ENCODE data around the gene KMT2A. TPM values are rescaled to one million over a fixed set of nuclear protein-coding genes. Genes with fewer than 3 reads are reported as not detected.
A peak's percentile ranks its signal among the peaks of the same experiment; 100 is the strongest.

The KMT2A gene
- total RNA-seq, 1 experiment from 2014 or later = 62.0 TPM

- peak overlapping the region; percentile 9; the same call in 1 of the 2 replicates for H3K14ac ChIP-seq (ENCODE audit: insufficient read depth, low read length)
- H3K4me1 Mint-ChIP-seq = peaks cover 36 to 38% of the 10 kb centered on the region in 2 experiments
- no peak overlapping the region for H2BK120ac ChIP-seq (ENCODE audit: low read depth, low read length, poor library complexity, severe bottlenecking)
- H3K23ac ChIP-seq (ENCODE audit: insufficient read length, low read depth, low read length) = no peak overlapping the region
- peaks cover 20% of the 10 kb centered on the region for H3K27me3 Mint-ChIP-seq (ENCODE audit: low read depth)
- no peak overlapping the region for H3K18ac ChIP-seq (ENCODE audit: insufficient read length, low read depth, low read length)
- no peaks in the 10 kb centered on the region for H3K9me3 ChIP-seq (ENCODE audit: control insufficient read depth, low read depth, low read length)
- H4K5ac ChIP-seq (ENCODE audit: insufficient read length, low read depth, low read length) = no peak overlapping the region
- H3K23me2 ChIP-seq (ENCODE audit: insufficient read length, low read depth, low read length, poor library complexity, severe bottlenecking) = peaks cover 34% of the 10 kb centered on the region
- peak; percentile 93 for DNase-seq
- H3K4ac ChIP-seq (ENCODE audit: low read depth, low read length) = no peak overlapping the region
- WGBS (ENCODE audit: extremely low coverage, insufficient read length, low lambda C conversion rate) = no CpG with 5 or more reads among the region's 34 CpGs
- no peak overlapping the region for H4K8ac ChIP-seq (replicated peaks; ENCODE audit: insufficient read length, low read depth, low read length)
- H2BK15ac ChIP-seq (ENCODE audit: low read depth, low read length) = no peak overlapping the region
- H3K9me3 Mint-ChIP-seq = no peaks in the 10 kb centered on the region
- H3K27ac ChIP-seq (ENCODE audit: insufficient read length, low read depth, low read length) = peak overlapping the region; percentile 38
- H3K79me1 ChIP-seq (ENCODE audit: insufficient read depth, low read depth, low read length, poor library complexity, severe bottlenecking) = no peaks in the 10 kb centered on the region
- H3K9ac ChIP-seq (ENCODE audit: extremely low read depth, insufficient read length, low read length) = peak overlapping the region; percentile 51
- peak overlapping the region; percentile 99 for H3K4me2 ChIP-seq (ENCODE audit: insufficient read depth, insufficient read length, low read length)
- peak overlapping the region; percentile 82 to 94 for H3K4me3 Mint-ChIP-seq
- no peak overlapping the region for H2BK20ac ChIP-seq (ENCODE audit: low read depth, low read length, poor library complexity, severe bottlenecking)
- no peak overlapping the region for H2AK5ac ChIP-seq (ENCODE audit: insufficient read length, low read length)
- H3K4me1 ChIP-seq (ENCODE audit: insufficient read depth, low read length) = no peaks in the 10 kb centered on the region; the same call in 1 of the 2 replicates
- no peak overlapping the region for H2AFZ ChIP-seq (ENCODE audit: low read length)
- H2BK12ac ChIP-seq (ENCODE audit: insufficient read length, low read depth, low read length) = no peak overlapping the region
- H3K36me3 Mint-ChIP-seq (ENCODE audit: insufficient read depth in 1 of 3, low read depth in 3 of 3) = peaks cover 3 to 16% (median 5%) of the 10 kb centered on the region in 3 experiments; a peak in 5 of 7 replicates
- no peak overlapping the region for H3K56ac ChIP-seq (ENCODE audit: insufficient read length, low read depth, low read length)
- peak overlapping the region; percentile 97 to 99 (median 98) for H3K27ac Mint-ChIP-seq
- TF ChIP-seq CTCF (conservative IDR thresholded peaks at IDR 0.05) = no peak
- H4K91ac ChIP-seq (ENCODE audit: insufficient read length, low read depth, low read length) = no peak overlapping the region
- H3K27me3 ChIP-seq (ENCODE audit: insufficient read depth, low read length) = no peaks in the 10 kb centered on the region
- H4K20me1 ChIP-seq (ENCODE audit: control insufficient read depth, insufficient read depth, insufficient read length) = no peaks in the 10 kb centered on the region
- H2BK5ac ChIP-seq (ENCODE audit: insufficient read length, low read length) = no peak overlapping the region
- no peak overlapping the region for H3T11ph ChIP-seq (ENCODE audit: low read length)
- H3K79me2 ChIP-seq (ENCODE audit: insufficient read depth, low read length) = peaks cover 20% of the 10 kb centered on the region; the same call in 1 of the 2 replicates
These were observed 901 bp upstream of the KMT2A start for GRCh38 chr11:118435290-118435892.
